ENCODE data around the gene MCIDAS.
A peak's percentile ranks its signal among the peaks of the same experiment; 100 is the strongest.

DNA sequence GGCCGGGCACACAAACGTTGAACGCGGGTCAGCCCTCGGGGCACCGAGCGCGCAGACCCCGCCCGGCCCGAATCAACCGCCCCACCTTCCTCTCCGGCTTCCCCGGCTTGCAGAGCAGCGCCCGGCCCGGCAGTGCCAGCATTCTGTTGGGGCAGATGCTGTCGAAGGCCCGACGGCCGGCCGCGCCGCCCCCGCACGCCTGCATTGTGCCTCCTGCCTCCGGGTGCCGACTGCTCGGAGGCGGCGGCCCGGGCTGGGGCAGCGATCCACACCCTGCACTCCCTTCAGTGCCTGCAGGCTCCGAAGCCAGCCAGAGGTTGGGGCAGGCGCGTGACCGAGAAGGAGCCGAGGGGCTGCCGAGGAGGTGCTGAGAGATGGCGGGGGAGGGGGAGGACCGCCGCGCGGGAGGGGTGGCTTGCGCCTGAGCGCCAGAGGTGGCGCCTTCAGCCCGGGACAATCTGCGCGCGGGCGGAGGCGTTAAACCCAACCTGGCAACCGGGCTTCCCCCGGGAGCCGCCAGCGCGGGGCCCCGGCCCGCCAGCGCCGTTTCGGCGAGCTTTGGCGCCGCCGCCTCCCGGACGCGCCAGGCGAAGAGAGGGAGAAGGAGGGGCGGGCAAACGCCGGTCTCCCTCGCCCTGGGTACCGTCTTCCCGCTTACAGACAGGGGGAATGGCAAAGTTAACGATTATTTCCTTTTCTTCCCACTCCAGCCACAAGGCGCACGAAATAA lies at the start of gene MCIDAS:
- TF ChIP-seq, protein P1, sequence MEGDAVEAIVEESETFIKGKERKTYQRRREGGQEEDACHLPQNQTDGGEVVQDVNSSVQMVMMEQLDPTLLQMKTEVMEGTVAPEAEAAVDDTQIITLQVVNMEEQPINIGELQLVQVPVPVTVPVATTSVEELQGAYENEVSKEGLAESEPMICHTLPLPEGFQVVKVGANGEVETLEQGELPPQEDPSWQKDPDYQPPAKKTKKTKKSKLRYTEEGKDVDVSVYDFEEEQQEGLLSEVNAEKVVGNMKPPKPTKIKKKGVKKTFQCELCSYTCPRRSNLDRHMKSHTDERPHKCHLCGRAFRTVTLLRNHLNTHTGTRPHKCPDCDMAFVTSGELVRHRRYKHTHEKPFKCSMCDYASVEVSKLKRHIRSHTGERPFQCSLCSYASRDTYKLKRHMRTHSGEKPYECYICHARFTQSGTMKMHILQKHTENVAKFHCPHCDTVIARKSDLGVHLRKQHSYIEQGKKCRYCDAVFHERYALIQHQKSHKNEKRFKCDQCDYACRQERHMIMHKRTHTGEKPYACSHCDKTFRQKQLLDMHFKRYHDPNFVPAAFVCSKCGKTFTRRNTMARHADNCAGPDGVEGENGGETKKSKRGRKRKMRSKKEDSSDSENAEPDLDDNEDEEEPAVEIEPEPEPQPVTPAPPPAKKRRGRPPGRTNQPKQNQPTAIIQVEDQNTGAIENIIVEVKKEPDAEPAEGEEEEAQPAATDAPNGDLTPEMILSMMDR (conservative IDR thresholded peaks at IDR 0.05) = peak; percentile 51
- TF ChIP-seq ZFX (IDR thresholded peaks at IDR 0.05) = no peak

All from C4-2B (cell line).